ENCODE results near the gene ERP44. TPM values are rescaled to one million over a fixed set of nuclear protein-coding genes. Genes with fewer than 3 reads are reported as not detected.

The ERP44 gene
- polyA plus RNA-seq, 1 of the 3 experiments (the other 2 are of a cell fraction) = 10.0 TPM

GRCh38 chr9:99929652-99930051 is 169.1 kb downstream of the ERP44 start:
- Histone ChIP-seq H3K36me3 (replicated peaks in 1 of 2; ENCODE audit: control insufficient read depth in 1 of 2, insufficient read depth in 2 of 2, low read length in 1 of 2) (peaks cover 29 to 64% of the 10 kb centered on the region in 2 experiments), H2AFZ (ENCODE audit: low read depth) (no peak overlapping the region), H3F3A (replicated peaks; ENCODE audit: insufficient read depth) (peaks cover 5% of the 10 kb centered on the region), H3K27me3 (ENCODE audit: insufficient read depth) (no peaks in the 10 kb centered on the region), H3K9me3 (peaks cover 13% of the 10 kb centered on the region), H3K9me2 (no peaks in the 10 kb centered on the region), H3K4me3 (ENCODE audit: low read depth in 2 of 2, low read length in 1 of 2) (no peak overlapping the region), H4K20me1 (ENCODE audit: insufficient read depth) (no peaks in the 10 kb centered on the region), H3K79me2 (ENCODE audit: insufficient read depth) (peaks cover 4% of the 10 kb centered on the region; the same call in 1 of the 2 replicates), H3K4me2 (no peak overlapping the region), H3K9ac (no peak overlapping the region), H3K27ac (ENCODE audit: low read depth in 2 of 2, low read length in 1 of 2) (no peak overlapping the region), H3K4me1 (ENCODE audit: control insufficient read depth in 1 of 2, insufficient read depth in 2 of 2, low read depth in 1 of 2, low read length in 1 of 2) (no peaks in the 10 kb centered on the region)
- WGBS (ENCODE audit: low lambda C conversion rate) = 93% methylated on average over 2 of the region's 2 CpGs
- TF ChIP-seq FOSL2 (IDR thresholded peaks at IDR 0.05; ENCODE audit: borderline replicate concordance, low read depth) = no peak
- TF ChIP-seq FOXJ3 (CRISPR knock-in tag; IDR thresholded peaks at IDR 0.05) = no peak
- no peak for TF ChIP-seq MXI1 (IDR thresholded peaks at IDR 0.05; ENCODE audit: low read depth, low read length)
- POLR2A ChIA-PET = no interaction called here
- CTCF ChIA-PET = no interaction called here
- no peak for DNase-seq

Small RNAs within 50 kb of the gene (small RNA-seq; reads per million reads assigned to genes)
- 0 reads per million in 7 experiments for gene RN7SL75P

Other genes with a start within 250 kb of the ERP44 start
- 6.1 and 6.9 TPM in 2 replicates for gene STX17, start 192.3 kb downstream of the ERP44 start, polyA plus RNA-seq (2012; rRNA removed)
- 8.1 and 11.4 TPM in 2 replicates for gene INVS, start 243 bp upstream of the ERP44 start, polyA plus RNA-seq (2012; rRNA removed)

All from SK-N-SH (cell line).